Hindlimb muscle (tissue), 1 donor: Measurements from ENCODE around the gene RBAK. TPM values are rescaled to one million over a fixed set of nuclear protein-coding genes. Genes with fewer than 3 reads are reported as not detected.
"Not testable (repeated sequence)": the region's sequence is repeated elsewhere in the genome, so short reads cannot be mapped to it uniquely, and the experiment has no call there.

Experiments
- DNase-seq: peaks from one replicate; pipeline ENCODE4 v3.0.0-alpha.2; 2013
- polyA plus RNA-seq: library from polyadenylated mRNA; unstranded; fragments of 120-200 nt; gene quantifications from one replicate; pipeline ENCODE4 v1.2.1, GENCODE V29; 2013; ENCODE audit not compliant: insufficient read length

The RBAK gene
- polyA plus RNA-seq, 1 donor = 9.6 TPM

DNA sequence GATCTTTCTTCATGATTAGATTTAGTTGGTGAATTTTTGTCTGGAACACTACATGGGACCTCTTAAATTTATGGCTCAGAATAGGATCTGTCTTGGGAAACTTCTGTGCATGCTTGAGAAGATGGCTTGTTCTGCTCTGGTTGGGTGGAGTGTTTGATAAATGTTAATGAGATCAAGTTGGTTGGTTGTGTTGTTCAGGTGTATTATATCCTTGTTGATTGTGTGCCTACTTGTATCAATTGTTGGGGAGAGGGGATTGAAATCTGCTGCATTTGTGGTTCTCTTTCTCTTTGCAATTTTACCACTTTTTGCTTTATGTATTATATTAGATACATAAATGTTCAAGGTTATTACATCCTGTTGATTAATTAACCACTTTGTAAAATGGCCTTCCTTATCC is 6.1 kb downstream of the RBAK start:
- DNase-seq = not testable (repeated sequence)

DNA sequence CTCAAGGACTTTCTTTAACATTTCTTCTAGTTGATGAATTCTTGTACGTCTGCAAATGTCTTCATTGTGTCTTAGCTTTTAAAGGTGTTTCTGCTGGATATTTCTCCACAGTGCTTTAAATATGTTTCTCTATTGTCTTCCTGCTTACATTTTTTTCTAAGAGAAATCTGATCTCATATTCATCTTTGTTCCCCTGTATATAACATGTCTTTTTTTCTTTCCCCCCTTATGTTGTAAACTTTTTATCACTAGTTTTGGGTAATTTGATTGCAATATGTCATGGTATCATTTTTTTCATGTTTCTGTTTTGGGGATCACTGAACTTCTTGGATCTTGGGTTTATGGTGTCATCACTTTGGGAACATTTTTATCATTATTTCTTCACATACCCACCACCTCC is 7.5 kb downstream of the RBAK start:
- DNase-seq = no peak

DNA sequence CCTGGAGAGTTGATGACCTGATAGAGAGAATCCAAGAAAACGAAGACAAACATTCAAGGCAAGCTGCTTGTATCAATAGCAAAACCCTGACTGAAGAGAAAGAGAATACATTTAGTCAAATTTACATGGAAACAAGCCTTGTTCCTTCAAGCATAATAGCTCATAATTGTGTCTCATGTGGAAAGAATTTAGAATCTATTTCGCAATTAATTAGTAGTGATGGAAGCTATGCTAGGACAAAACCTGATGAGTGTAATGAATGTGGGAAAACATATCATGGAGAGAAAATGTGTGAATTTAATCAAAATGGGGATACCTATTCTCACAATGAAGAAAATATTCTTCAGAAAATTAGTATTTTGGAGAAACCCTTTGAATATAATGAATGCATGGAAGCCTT is 18.0 kb downstream of the RBAK start:
- DNase-seq = no peak

DNA sequence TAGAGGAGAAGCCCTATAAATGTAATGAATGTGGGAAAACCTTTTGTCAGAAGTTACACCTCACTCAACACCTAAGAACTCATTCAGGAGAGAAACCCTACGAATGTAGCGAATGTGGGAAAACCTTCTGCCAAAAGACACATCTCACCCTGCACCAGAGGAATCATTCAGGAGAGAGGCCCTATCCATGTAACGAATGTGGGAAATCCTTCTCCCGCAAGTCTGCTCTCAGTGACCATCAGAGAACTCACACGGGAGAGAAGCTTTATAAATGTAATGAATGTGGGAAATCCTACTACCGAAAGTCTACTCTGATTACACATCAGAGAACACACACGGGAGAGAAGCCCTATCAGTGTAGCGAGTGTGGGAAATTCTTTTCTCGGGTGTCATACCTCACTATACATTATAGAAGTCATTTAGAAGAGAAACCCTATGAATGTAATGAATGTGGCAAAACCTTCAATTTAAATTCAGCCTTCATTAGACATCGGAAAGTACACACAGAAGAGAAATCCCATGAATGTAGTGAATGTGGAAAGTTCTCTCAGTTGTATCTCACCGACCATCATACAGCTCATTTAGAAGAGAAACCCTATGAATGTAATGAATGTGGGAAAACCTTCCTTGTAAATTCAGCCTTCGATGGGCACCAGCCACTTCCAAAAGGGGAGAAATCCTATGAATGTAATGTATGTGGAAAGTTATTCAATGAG is 18.9 kb downstream of the RBAK start:
- no peak for DNase-seq

DNA sequence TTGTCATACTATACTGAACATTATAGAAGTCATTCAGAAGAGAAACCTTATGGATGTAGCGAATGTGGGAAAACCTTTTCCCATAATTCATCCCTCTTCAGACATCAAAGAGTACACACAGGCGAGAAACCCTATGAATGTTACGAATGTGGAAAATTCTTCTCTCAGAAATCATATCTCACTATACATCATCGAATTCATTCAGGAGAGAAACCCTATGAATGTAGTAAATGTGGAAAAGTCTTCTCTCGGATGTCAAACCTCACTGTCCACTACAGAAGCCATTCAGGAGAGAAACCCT is 19.4 kb downstream of the RBAK start:
- DNase-seq = no peak

DNA sequence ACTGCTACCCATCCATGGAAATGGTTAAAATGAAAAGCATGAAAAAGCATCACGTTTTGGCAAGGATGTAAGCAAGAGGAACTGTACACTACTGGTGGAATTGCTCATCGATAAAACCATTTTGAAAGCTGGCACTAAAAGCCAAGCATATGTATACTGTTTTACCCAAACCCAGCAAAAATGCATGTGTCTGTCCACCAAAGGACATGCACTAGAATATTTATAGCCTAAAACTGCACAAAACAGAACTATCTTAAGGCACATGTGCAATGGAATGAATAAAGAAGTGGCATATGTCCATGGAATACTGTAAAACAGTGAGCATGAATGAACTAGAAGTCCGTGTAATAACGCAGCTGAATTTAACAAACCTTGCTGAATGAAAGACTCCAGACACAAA is 22.9 kb downstream of the RBAK start:
- no peak for DNase-seq

DNA sequence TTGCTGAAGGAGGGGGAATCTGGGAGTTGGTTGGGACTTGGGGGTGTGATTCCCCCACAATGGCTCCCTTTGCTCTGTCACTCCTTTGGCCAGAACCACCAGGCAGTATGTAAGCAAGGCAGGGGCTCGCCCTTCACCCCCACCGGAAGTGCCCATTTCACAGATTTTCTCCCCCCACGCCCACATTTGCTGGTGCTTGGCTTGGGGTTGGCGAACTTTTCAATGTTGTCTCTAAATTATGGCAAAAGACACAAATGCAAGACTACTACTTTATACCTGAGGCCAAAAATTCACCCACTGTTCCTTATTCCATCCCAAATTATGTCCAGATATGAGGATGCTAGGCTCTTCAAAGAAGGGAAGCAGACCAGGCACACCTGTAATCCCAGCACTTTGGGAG is 24.5 kb downstream of the RBAK start:
- no peak for DNase-seq

DNA sequence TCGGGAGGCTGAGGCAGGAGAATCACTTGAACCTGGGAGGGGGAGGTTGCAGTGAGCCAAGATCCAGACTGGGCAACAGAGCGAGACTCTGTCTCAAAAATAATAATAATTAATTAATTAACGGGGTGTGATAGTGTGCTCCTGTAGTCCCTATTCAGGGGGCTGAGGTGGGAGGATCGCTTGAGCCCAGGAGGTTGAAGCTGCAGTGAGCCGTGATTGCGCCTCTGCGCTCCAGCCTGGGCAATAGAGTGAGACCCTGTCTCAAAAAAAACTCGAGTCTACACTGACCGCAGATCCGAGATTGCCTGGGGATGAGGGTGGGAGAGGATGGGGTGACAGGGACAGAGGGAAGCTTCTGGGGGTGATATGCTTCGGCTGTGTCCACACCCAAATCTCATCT is 29.5 kb downstream of the RBAK start:
- DNase-seq = not testable (repeated sequence)

DNA sequence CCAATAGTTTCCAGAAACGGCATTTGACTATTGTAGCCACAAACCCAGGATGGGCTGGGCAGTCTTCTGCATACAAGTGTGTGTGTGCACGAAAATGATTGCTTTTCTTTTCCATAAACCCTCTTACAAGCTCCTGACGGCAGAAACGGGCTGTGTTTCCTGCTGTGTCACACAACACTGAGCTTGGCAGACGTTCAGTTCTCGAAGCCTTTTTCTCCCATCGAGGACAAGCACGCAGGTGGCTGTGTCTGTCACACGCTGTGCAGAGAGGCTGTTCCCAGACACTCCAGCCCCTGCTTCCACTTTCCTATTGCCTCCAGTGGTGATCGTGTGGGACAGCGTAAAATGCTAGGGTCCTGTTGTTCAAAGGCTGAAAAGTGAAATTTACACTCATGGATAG is 32.1 kb downstream of the RBAK start:
- no peak for DNase-seq

DNA sequence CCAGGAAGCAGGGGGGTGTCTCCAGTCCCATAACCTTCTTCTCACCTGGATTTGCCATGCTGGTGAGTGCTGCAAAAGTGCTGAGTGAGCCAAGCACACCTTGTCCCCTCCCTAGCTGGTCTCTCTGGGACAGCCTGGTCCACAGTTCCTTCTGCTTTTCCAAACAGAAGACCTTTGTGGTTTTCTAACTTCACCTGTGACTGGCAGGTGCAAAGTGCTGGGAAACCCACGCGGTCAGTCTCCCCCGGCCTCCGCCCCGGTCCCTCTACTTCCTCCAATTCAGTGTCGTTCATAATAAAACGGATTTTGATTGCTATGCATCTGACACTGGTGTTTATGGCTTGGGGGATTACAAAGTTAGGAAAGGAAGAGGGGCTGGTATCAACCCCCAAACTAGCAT is 37.1 kb downstream of the RBAK start:
- no peak for DNase-seq

DNA sequence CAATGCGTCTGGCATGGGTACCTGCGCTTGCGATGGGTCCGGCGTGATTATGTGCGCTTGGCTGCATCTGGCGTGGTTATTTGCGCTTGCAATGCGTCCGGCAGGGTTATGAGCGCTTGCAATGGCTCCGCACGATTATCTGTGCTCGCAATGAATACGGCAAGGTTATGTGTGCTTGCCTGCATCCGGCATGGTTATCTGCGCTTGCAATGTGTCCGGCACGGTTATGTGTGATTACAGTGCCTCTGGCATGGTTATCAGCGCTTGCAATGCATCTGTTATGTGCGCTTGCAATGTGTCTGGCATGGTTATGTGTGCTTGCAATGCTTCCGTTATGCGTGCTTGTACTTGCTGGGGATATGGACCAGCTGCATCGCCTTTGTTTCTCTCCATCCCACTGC is 37.7 kb downstream of the RBAK start:
- DNase-seq = no peak

DNA sequence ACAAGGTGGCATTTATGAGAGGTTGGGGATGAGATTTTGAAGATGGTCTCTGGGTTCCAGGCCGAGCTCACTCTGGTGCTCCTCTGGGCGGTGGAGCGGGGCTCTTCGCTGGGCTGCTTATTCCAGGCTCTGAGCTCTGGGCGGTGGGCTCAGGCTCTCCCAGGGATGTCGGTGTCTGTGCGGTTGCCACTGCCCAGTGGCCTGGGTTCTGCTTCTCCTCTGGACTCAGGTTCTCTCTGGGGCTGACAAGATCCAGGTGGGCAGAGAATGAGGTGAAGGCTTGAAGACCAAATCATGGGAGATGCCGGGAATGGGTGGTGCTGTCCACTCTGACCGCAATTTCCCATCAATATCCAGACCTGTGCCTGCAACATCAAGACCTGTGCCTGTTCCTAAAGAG is 40.6 kb downstream of the RBAK start:
- DNase-seq = no peak

DNA sequence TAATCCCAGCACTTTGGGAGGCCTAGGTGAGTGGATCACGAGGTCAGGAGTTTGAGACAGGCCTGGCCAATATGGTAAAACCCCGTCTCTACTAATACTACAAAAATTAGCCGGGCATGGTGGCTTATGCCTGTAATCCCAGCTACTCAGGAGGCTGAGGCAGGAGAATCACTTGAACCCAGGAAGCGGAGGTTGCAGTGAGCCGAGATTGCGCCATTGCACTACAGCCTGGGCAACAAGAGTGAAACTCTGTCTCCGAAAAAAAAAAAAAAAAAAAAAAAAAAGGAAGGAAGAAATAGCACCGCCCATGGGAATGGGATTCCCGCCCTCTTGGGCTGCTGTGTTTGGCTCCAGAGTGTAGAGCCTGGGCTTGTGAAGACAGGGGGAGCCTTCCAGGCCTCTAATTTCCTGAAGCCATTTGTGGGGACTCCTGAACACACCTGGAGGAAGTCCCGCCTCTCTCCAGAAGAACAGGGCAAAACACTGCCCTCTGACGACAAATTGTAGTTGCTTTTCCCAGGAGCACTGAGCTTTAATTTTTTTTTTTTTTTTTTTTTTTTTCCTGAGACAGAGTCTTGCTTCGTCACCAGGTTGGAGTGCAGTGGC is 42.7 kb downstream of the RBAK start:
- not testable (repeated sequence) for DNase-seq

DNA sequence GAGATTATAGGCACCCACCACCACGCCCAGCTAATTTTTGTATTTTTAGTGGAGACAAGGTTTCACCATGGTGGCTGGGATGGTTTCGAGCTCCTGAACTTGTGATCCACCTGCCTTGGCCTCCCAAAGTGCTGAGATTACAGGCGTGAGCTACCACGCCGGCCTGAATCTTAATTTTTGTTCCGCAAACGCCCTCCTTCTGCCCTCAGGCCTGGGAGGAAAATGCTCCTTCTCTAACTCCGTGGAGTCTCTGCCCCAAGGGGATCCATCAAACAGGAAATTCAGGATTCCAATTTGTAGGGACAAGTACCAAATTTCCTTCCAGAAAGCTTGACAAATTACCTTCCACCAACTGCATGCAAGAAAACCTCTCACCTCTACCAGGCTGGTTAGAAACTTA is 43.2 kb downstream of the RBAK start:
- DNase-seq = no peak

DNA sequence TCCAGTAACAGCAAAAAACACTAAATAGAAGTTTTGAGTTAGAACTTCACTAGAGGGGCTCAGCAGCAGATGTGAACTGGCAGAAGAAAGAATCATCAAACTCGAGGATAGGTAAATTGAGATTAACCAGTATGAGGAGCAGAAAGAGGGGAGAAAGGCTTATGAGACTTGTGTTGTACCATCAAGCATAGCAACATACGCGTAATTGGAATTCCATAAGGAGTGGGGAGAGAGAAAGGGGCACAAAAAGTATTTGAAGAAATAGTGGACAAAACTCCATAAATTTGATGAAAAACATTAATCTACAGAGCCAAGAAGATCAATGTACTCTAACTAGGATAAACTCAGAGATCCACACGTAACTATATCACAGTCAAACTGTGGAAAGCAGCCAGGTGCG is 48.3 kb downstream of the RBAK start:
- DNase-seq = no peak

DNA sequence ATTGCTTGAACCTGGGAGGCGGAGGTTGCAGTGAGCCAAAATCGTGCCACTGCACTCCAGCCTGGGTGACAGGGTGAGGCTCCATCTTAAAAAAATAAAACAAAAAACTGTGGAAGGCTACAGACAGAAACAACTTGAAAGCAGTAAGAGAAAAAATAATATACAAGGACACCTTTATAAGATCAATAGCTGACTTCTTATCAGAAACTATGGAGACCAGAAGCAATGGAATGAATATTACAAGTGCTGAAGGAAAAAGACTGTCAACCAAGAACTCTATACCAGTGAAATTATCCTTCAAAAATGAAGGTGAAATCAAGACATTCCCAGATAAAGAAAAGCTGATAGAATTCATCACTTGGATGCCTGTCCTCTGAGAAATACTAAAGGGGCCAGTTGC is 49.0 kb downstream of the RBAK start:
- no peak for DNase-seq

DNA sequence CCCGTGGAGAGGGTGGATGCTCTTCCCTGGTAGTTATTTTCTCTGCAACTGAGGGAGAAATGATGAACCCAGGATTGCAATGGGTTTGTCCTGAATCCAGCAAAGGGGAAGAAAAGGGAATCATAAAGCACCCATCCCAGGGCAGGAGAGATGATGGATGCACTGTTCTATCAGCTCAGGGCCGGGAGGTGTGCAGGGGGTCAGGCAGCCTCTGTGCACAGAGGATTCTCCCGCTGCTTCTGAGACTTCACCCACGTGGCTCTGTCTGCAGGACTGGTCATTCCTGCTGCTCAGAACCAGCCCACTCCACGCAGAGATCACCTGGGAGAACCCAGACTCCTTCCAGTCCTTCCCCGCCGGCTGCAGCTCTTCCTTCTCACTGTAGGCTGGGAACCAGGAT is 70.7 kb downstream of the RBAK start:
- no peak for DNase-seq

DNA sequence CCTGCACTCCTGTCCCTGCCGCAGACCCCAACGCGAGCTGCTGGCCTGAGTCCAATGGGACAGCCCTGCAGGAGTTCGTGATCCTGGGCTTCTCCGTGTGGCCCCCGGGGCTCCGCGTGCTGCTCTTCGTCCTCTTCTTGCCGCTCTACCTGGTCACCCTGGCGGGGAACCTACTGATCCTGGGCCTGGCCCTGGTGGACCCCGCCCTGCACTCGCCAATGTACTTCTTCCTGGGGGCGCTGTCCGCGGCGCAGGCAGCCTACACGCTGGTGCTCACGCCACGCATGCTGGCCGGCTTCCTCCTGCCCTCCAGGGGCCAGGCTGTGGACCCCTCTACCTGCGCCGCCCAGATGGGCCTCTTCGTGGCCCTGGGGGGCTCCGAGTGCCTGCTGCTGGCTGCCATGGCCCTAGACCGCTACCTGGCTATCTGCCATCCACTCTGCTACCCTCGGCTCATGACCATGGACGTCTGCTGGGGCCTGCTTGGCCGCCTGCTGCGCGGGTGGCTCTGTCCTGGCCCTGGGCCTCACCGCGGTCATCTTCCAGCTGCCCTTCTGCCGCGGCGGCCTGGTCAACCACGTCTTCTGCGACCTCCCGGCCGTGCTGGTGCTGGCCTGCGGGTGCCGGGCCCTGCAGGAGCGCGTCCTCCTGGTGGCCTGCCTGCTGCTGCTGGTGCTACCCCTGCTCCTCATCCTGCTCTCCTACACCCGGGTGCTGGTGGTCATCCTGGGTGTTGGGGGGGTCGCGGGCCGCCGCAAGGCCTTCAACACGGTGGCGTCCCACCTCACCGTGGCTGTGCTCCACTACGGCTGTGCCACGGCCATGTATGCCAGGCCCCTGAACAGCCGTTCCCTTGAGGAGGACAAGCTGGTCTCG is 71.7 kb downstream of the RBAK start:
- no peak for DNase-seq

Other genes starting within 250 kb of the RBAK start
- 0.04 TPM for gene PAPOLB, start 183.8 kb upstream of the RBAK start, polyA plus RNA-seq
- 3.7 TPM for gene RADIL, start 162.1 kb upstream of the RBAK start, polyA plus RNA-seq
- not detected for gene MMD2, start 86.7 kb upstream of the RBAK start, polyA plus RNA-seq
- gene WIPI2, start 144.4 kb downstream of the RBAK start, polyA plus RNA-seq = 40.1 TPM
- 37.4 TPM for gene SLC29A4, start 237.1 kb downstream of the RBAK start, polyA plus RNA-seq